Measurements from ENCODE around the gene PRAMEF27.
"Not testable (repeated sequence)": the region's sequence is repeated elsewhere in the genome, so short reads cannot be mapped to it uniquely, and the experiment has no call there.

PRAMEF27 gene

DNA sequence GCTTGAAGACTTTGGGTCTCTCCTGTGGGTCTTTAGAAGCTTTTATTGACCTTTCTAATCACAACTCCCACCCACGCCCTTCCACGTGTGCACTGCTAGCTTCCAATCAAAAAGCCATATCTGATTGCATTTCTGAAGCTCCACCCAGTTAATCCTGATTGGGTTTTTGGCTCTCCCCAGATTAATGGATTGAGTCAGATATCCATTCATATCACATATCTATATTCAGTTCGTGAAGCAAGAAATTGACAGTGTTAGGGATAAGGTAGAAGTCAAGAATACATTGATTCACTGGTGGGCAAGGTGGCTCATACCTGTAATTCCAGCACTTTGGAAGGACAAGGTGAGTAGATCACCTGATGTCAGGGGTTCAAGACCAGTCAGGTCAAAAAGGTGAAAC, at the start of gene PRAMEF27:
Gene PRAMEF27 (minus strand): TSS at position 101 of the 400 bp plus-strand sequence. CDS start 2,916 bp downstream, outside the sequence.
- not testable (repeated sequence) for H2AFZ ChIP-seq (ENCODE audit: low read length); H3K4me3 ChIP-seq (ENCODE audit: low read length); H3K9me3 ChIP-seq (replicated peaks; ENCODE audit: insufficient read depth, low read length); H3K36me3 ChIP-seq (replicated peaks; ENCODE audit: insufficient read depth, low read length); H4K20me1 ChIP-seq (ENCODE audit: insufficient read depth, low read length); DNase-seq; H3K9me2 ChIP-seq (replicated peaks; ENCODE audit: insufficient read depth, low read length); H3K27me3 ChIP-seq (replicated peaks; ENCODE audit: insufficient read depth, low read length); H3K9ac ChIP-seq (ENCODE audit: low read length); H3K4me2 ChIP-seq (ENCODE audit: low read depth, low read length); H3K4me1 ChIP-seq (ENCODE audit: low read length); H3K27ac ChIP-seq (ENCODE audit: low read length); H3F3A ChIP-seq (ENCODE audit: insufficient read depth, low read length); H3K79me2 ChIP-seq (ENCODE audit: low read length)

DNA sequence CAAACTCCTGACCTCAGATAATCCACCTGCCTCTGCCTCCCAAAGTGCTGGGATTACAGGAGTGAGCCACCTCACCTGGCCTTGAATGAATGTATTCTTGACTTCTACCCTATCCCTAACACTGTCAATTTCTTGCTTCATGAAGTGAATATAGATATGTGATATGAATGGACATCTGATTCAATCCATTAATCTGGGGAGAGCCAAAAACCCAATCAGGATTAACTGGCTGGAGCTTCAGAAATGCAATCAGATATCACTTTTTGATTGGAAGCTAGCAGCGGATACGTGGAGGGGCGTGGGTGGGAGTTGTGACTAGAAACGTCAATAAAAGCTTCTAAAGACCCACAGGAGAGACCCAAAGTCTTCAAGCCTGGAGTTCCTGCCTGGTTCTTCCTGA, 14.1 kb upstream of the PRAMEF27 start, which contains the start of gene PRAMEF25:
Gene PRAMEF25 (plus strand): TSS at position 301 of the 400 bp plus-strand sequence. CDS start 2,920 bp downstream, outside the sequence.
- DNase-seq; H3K4me3 ChIP-seq (ENCODE audit: low read length); H3K27me3 ChIP-seq (replicated peaks; ENCODE audit: insufficient read depth, low read length); H3K79me2 ChIP-seq (ENCODE audit: low read length); H3K36me3 ChIP-seq (replicated peaks; ENCODE audit: insufficient read depth, low read length); H3K9me3 ChIP-seq (replicated peaks; ENCODE audit: insufficient read depth, low read length); H3K4me1 ChIP-seq (ENCODE audit: low read length); H3K9ac ChIP-seq (ENCODE audit: low read length); H3K9me2 ChIP-seq (replicated peaks; ENCODE audit: insufficient read depth, low read length); H3K4me2 ChIP-seq (ENCODE audit: low read depth, low read length); H2AFZ ChIP-seq (ENCODE audit: low read length); H3F3A ChIP-seq (ENCODE audit: insufficient read depth, low read length); H4K20me1 ChIP-seq (ENCODE audit: insufficient read depth, low read length); H3K27ac ChIP-seq (ENCODE audit: low read length): not testable (repeated sequence)

DNA sequence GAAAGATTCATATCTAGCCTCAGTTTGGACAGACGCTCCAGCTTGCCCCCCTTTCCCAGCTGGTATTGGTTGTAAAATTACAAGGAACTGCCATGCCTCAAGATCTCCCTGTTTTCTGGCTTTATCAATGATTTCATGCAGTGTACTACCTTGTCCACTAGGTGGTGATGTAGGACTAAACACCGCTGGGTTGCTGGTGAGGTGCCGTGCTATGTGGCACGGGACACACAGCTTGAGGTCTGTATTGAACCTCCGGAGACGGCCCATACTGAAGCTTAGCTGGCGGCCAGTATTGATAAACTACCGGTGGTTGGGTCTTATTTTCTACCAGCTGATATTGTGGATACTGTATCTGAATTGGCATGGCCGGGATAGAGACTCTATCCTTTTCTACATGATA, 36.5 kb downstream of the PRAMEF27 start:
- H3K36me3 ChIP-seq (replicated peaks; ENCODE audit: insufficient read depth, low read length); H3K4me3 ChIP-seq (ENCODE audit: low read length); H3K9ac ChIP-seq (ENCODE audit: low read length); DNase-seq; H3K27ac ChIP-seq (ENCODE audit: low read length); H4K20me1 ChIP-seq (ENCODE audit: insufficient read depth, low read length); H2AFZ ChIP-seq (ENCODE audit: low read length); H3K9me3 ChIP-seq (replicated peaks; ENCODE audit: insufficient read depth, low read length); H3K79me2 ChIP-seq (ENCODE audit: low read length); H3F3A ChIP-seq (ENCODE audit: insufficient read depth, low read length); H3K27me3 ChIP-seq (replicated peaks; ENCODE audit: insufficient read depth, low read length); H3K9me2 ChIP-seq (replicated peaks; ENCODE audit: insufficient read depth, low read length); H3K4me2 ChIP-seq (ENCODE audit: low read depth, low read length); H3K4me1 ChIP-seq (ENCODE audit: low read length): not testable (repeated sequence)

DNA sequence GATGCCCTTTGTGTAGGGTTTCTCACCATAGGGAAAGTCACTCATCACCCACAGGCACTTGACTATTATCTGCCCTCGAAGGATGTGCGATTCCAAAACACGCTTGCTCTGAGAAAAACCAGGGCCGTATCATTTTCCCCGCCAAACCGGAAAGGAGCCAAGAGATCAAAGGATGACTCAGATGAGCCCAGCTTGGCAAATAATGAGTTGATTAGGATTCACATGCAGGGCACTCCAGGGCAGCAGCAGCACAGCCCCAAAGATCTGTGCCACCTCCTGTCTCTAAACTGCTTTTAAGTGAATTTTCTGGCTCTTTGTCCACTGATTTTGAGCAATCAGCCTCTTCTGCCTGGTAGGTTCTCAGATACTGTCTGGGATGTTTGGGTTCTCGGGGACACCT, 44.4 kb downstream of the PRAMEF27 start:
- not testable (repeated sequence) for H3K9me3 ChIP-seq (replicated peaks; ENCODE audit: insufficient read depth, low read length); H3F3A ChIP-seq (ENCODE audit: insufficient read depth, low read length); H3K4me1 ChIP-seq (ENCODE audit: low read length); H3K36me3 ChIP-seq (replicated peaks; ENCODE audit: insufficient read depth, low read length); H3K4me2 ChIP-seq (ENCODE audit: low read depth, low read length); H3K9me2 ChIP-seq (replicated peaks; ENCODE audit: insufficient read depth, low read length); DNase-seq; H3K27me3 ChIP-seq (replicated peaks; ENCODE audit: insufficient read depth, low read length); H3K4me3 ChIP-seq (ENCODE audit: low read length); H3K79me2 ChIP-seq (ENCODE audit: low read length); H2AFZ ChIP-seq (ENCODE audit: low read length); H3K27ac ChIP-seq (ENCODE audit: low read length); H4K20me1 ChIP-seq (ENCODE audit: insufficient read depth, low read length); H3K9ac ChIP-seq (ENCODE audit: low read length)

DNA sequence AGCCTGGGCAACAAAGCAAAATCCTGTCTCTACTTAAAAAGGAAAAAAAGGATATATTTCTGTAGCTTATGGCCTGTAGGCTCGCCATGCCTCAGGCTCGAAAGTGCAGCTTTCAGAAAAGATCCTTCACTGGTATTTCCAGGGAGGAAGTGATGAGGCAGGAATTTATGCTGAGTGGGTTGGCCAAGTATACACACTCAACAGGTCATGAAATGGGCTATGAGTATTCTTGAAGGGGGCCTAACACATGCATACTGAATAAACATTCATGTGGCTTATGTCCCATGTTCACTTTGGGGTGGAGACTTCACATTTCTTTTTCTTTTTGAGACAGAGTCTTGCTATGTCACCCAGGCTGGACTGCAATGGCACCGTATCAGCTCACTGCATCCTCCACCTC, 47.0 kb downstream of the PRAMEF27 start:
- H3K36me3 ChIP-seq (replicated peaks; ENCODE audit: insufficient read depth, low read length); H3K27ac ChIP-seq (ENCODE audit: low read length); H3K9ac ChIP-seq (ENCODE audit: low read length); H3K9me2 ChIP-seq (replicated peaks; ENCODE audit: insufficient read depth, low read length); H3K9me3 ChIP-seq (replicated peaks; ENCODE audit: insufficient read depth, low read length); DNase-seq; H3K4me2 ChIP-seq (ENCODE audit: low read depth, low read length); H4K20me1 ChIP-seq (ENCODE audit: insufficient read depth, low read length); H3K4me1 ChIP-seq (ENCODE audit: low read length); H3K79me2 ChIP-seq (ENCODE audit: low read length); H3F3A ChIP-seq (ENCODE audit: insufficient read depth, low read length); H3K4me3 ChIP-seq (ENCODE audit: low read length); H3K27me3 ChIP-seq (replicated peaks; ENCODE audit: insufficient read depth, low read length); H2AFZ ChIP-seq (ENCODE audit: low read length): not testable (repeated sequence)

DNA sequence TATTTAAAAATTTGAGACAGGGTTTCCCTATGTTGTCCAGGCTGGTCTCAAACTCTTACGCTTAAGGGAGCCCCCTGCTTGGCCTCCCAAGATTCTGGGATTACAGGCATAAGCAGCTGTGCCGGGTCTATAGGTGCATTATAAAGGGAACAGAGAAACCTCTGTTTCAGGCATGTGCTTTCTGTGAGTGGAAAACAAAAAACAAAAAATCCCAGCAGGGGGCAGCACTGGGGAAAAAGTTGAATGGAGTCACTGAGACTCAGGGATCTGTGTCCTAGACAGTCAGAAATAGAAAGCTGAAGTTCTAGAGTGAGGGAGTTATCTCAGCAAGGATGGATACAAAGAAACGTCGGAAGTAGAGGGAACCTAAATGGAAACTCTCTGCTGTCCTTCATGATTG, 50.6 kb downstream of the PRAMEF27 start:
- H3K4me1 ChIP-seq (ENCODE audit: low read length); H3K4me3 ChIP-seq (ENCODE audit: low read length); H4K20me1 ChIP-seq (ENCODE audit: insufficient read depth, low read length); H3K9me3 ChIP-seq (replicated peaks; ENCODE audit: insufficient read depth, low read length); H3K9ac ChIP-seq (ENCODE audit: low read length); H3K36me3 ChIP-seq (replicated peaks; ENCODE audit: insufficient read depth, low read length); H3K4me2 ChIP-seq (ENCODE audit: low read depth, low read length); H3F3A ChIP-seq (ENCODE audit: insufficient read depth, low read length); DNase-seq; H2AFZ ChIP-seq (ENCODE audit: low read length); H3K9me2 ChIP-seq (replicated peaks; ENCODE audit: insufficient read depth, low read length); H3K27me3 ChIP-seq (replicated peaks; ENCODE audit: insufficient read depth, low read length); H3K27ac ChIP-seq (ENCODE audit: low read length); H3K79me2 ChIP-seq (ENCODE audit: low read length): not testable (repeated sequence)

Data from MM.1S (cell line).